ENCODE measurements around the gene REC114. TPM values are rescaled to one million over a fixed set of nuclear protein-coding genes. Genes with fewer than 3 reads are reported as not detected.

The REC114 gene
- total RNA-seq, 1 donor from 2014 or later = not detected

GRCh38 chr15:73590263-73590662 lies 147.3 kb downstream of the REC114 start:
- H3K36me3 ChIP-seq = peaks cover 66% of the 10 kb centered on the region
- no peak for ATAC-seq
- H3K9me3 ChIP-seq = no peaks in the 10 kb centered on the region
- no peak overlapping the region for H3K4me3 ChIP-seq
- no peaks in the 10 kb centered on the region for H3K27me3 ChIP-seq (ENCODE audit: low read depth)
- TF ChIP-seq, protein P1, sequence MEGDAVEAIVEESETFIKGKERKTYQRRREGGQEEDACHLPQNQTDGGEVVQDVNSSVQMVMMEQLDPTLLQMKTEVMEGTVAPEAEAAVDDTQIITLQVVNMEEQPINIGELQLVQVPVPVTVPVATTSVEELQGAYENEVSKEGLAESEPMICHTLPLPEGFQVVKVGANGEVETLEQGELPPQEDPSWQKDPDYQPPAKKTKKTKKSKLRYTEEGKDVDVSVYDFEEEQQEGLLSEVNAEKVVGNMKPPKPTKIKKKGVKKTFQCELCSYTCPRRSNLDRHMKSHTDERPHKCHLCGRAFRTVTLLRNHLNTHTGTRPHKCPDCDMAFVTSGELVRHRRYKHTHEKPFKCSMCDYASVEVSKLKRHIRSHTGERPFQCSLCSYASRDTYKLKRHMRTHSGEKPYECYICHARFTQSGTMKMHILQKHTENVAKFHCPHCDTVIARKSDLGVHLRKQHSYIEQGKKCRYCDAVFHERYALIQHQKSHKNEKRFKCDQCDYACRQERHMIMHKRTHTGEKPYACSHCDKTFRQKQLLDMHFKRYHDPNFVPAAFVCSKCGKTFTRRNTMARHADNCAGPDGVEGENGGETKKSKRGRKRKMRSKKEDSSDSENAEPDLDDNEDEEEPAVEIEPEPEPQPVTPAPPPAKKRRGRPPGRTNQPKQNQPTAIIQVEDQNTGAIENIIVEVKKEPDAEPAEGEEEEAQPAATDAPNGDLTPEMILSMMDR (IDR thresholded peaks at IDR 0.05) = no peak
- intact Hi-C loops (cut with DNase I) = no loop called here
- H3K4me1 ChIP-seq = peaks cover 20% of the 10 kb centered on the region
- H3K27ac ChIP-seq = no peak overlapping the region
- no peak for DNase-seq

GRCh38 chr15:73593304-73594074 lies 150.5 kb downstream of the REC114 start:
- TF ChIP-seq, protein P1 (IDR thresholded peaks at IDR 0.05) = no peak
- peaks cover 35% of the 10 kb centered on the region for H3K36me3 ChIP-seq
- no peaks in the 10 kb centered on the region for H3K27me3 ChIP-seq (ENCODE audit: low read depth)
- no peaks in the 10 kb centered on the region for H3K9me3 ChIP-seq
- no peak for ATAC-seq
- DNase-seq = no peak
- H3K4me3 ChIP-seq = no peak overlapping the region
- H3K4me1 ChIP-seq = peaks cover 50% of the 10 kb centered on the region
- no peak overlapping the region for H3K27ac ChIP-seq
- intact Hi-C loops (cut with DNase I) = no loop called here

- H3K27me3 ChIP-seq (ENCODE audit: low read depth) = no peaks in the 10 kb centered on the region
- H3K4me1 ChIP-seq = peaks cover 56% of the 10 kb centered on the region
- peaks cover 29% of the 10 kb centered on the region for H3K36me3 ChIP-seq
- H3K9me3 ChIP-seq = no peaks in the 10 kb centered on the region
- no peak overlapping the region for H3K27ac ChIP-seq
- intact Hi-C loops (cut with DNase I) = no loop called here
- ATAC-seq (no peak), DNase-seq (no peak)
- TF ChIP-seq, protein P1 (IDR thresholded peaks at IDR 0.05) = no peak
- no peak overlapping the region for H3K4me3 ChIP-seq
Observed at GRCh38 chr15:73594109-73594508, 151.1 kb downstream of the REC114 start.

GRCh38 chr15:73596174-73596573 lies 153.2 kb downstream of the REC114 start:
- H3K4me1 ChIP-seq = peaks cover 76% of the 10 kb centered on the region
- TF ChIP-seq, protein P1 (IDR thresholded peaks at IDR 0.05) = no peak
- no peaks in the 10 kb centered on the region for H3K27me3 ChIP-seq (ENCODE audit: low read depth)
- DNase-seq (no peak), ATAC-seq (no peak)
- H3K27ac ChIP-seq = no peak overlapping the region
- H3K4me3 ChIP-seq = no peak overlapping the region
- intact Hi-C loops (cut with DNase I) = no loop called here
- H3K9me3 ChIP-seq = no peaks in the 10 kb centered on the region
- H3K36me3 ChIP-seq = peaks cover 10% of the 10 kb centered on the region

DNA sequence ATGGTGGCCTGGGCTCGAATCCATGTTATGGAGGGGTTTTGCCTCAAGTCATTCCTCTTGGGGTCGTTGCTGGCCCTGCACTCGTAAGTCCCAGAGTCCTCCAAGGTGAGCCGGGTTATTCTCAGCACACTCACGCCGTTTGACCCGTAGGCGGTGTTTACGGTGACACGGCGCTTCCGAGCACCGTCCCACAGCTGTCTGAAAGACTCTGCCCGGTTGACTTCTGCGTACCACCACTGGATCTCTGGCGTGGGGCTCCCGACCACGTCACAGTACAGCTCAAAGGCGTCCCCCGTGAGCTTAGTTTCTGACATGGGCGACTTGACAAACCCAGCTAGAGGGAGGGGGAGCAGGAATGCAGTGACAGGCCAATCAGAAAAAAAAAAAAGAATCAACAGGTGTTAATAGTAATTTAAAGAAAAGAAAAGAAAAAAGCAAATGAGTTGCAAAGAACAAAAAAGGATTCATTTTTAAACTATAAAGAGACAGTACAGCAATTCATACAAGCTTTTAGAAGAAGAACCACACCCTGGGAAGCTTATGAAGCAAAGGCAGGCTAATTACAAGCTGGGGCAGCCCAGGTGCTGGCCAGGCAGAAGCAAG lies 154.2 kb downstream of the REC114 start:
- no peak overlapping the region for H3K4me3 ChIP-seq
- H3K27me3 ChIP-seq (ENCODE audit: low read depth) = no peaks in the 10 kb centered on the region
- peaks cover under 1% of the 10 kb centered on the region for H3K36me3 ChIP-seq
- DNase-seq (no peak), ATAC-seq (no peak)
- H3K9me3 ChIP-seq = no peaks in the 10 kb centered on the region
- H3K4me1 ChIP-seq = peaks cover 86% of the 10 kb centered on the region
- intact Hi-C loops (cut with DNase I) = no loop called here
- TF ChIP-seq, protein P1 (IDR thresholded peaks at IDR 0.05) = no peak
- no peak overlapping the region for H3K27ac ChIP-seq
